Measurements from ENCODE around the gene ZNF689.

The ZNF689 gene

DNA sequence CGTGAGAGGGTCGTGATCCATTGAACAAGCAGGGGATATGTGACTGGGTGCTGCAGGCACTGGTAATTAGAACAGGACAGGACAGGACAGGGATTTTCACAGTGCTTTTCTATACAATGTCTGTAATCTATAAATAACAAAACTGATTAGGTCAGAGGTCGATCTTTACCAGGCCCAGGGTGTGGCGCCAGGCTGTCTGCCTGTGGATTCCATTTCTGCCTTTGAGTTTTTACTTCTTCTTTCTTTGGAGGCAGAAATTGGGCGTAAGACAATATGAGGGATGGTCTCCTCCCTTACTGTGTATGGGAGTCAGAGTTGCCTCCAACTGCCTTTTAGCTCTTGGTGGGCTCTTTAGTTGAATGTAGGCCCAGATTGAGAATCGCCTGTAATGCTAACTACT is 50.5 kb downstream of the ZNF689 start:
- DNase-seq: no peak

DNA sequence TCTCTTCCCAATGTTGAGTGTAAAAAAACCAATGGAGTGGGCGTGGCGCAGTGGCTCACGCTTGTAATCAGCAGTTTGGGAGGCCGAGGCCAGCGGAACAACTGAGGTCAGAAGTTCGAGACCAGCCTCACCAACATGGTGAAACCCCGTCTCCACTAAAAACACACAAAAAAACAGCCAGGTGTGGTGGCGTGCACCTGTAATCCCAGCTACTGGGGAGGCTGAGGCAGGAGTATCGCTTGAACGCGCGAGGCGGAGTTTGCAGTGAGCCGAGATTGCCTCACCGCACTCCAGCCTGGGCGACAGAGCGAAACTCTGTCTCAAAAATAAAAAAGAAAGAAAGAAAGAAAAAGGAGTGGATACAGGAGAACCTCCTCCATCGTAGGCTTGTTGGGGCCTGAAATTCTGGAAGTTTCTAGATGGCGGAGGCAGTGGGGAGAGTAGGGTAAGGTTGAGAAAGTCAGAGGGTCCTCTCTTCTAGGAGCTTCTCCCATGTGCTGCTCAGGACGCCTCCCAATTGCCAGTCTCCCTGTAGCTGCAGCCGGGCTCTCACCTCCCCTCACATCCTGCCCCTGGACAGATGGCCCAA is 51.3 kb downstream of the ZNF689 start:
- DNase-seq: no peak

DNA sequence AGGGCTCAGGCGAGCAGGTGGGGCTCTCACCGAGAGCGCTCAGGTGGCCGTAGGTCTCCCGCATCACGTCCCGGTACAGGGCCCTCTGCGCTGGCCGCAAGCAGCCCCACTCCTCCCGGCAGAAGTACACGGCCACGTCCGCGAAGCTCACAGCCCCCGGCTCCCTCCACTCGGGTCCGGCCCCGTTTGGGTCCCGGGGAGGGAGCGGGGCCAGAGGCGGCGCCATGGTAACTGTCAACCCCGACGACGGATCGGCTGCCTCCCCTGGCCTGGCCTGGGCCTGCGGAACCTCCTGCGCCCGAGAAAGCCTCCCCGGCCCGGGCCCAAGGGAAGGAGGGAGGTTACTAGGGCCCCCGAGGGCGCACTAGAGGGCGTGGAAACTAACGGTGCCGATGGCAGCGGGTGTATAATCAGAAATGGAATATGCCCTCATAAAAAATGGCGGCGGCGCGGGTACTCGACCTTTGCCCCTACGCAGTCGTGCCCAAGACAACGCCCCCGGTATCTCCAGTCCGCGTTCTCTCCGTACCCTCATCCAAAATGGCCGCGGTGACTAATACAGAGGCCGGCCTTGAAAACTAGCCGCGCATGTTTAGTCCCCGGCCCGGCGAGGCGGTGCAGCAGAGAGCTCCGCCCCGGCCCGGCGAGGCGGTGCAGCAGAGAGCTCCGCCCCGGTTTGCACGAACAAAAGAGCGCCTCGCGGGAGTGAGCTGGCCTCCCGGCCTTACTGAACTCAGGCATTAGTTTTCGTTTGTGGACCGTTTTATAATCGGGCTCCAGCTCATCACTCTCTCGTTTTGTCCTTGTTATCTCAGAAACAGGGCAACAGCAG is 52.0 kb downstream of the ZNF689 start, which contains the start of gene ZNF764:
ZNF764 (minus strand) TSS at position 418 of the 832 bp plus-strand sequence; CDS start at position 226, 192 bp downstream.
- DNase-seq: peak; percentile 97 to 98

DNA sequence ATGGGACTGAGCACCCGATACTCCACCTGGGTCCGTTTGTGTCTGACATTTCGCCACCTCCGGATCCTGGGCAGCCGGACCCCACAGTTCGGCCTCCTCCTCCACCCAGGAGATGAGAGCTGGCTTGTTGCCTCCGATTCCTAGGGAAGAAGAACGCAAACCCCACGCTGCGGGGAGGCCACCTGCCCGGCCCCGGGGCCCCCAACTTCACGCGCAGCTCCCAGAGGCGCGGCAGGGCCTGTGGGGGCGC is 52.6 kb downstream of the ZNF689 start:
- no peak for DNase-seq

DNA sequence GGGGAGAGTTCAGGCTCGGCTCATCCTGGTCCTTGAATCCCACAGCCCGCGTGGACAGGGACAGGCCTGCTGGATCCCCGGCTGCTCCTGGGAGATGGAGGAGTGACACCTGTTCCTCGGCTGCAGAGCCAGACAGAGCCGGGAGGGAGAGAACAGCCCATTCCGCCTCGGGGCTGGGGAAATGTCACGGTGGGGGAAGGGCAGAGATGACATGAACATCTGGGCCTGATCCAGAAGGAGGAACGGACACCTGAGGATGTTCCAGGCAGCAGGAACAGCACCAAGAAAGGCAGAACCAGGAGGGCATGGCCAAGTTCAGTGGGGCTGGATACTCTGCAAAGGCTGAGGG is 54.1 kb downstream of the ZNF689 start:
- no peak for DNase-seq

DNA sequence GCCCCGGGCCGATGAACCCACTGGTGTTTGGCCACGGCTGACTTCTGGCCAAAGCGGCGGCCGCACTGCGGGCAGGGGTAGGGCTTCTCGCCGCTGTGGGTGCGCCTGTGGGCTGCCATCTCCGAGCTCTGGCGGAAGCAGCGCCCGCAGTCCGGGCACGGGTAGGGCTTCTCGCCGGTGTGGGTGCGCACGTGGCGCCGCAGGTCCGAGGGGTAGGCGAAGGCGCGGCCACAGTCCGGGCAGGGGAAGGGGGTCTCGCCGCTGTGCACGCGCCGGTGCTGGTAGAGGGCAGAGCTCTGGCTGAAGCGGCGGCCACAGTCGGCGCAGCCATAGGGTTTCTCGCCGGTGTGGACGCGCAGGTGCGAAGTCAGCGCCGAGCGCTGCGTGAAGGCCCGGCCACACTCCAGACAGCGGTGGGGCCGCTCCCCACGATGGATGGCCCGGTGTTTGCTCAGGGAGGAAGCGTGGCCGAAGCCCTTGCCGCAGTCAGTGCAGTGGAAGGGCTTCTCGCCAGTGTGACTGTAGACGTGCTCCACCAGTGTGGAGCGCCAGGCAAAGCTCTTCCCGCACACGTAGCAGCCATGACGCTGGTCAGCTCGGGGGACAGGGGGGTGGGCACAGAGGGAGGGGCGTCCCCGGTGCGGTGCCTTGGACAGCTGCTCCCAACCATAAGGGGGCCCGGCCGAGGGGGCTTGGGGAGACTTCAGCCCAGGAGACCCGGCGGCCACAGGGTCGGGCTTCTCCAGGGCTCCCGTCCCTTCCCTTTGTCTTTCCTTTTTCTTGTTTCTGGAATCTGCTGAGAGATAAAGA is 54.7 kb downstream of the ZNF689 start:
- no peak for DNase-seq

- no peak for DNase-seq
Measured at GRCh38 chr16:30554557-30555314, 55.5 kb downstream of the ZNF689 start.

GRCh38 chr16:30553393-30553899 is 56.7 kb downstream of the ZNF689 start:
- no peak for DNase-seq

- no peak for DNase-seq
Measured at GRCh38 chr16:30552956-30553355, 57.2 kb downstream of the ZNF689 start.

Data from bone marrow (tissue), 2 donors.